ENCODE measurements around the gene AK1. TPM values are rescaled to one million over a fixed set of nuclear protein-coding genes. Genes with fewer than 3 reads are reported as not detected.
A peak's percentile ranks its signal among the peaks of the same experiment; 100 is the strongest.

The AK1 gene
- total RNA-seq, 1 donor from 2014 or later = 58.3 TPM

GRCh38 chr9:127921557-127922120 is 44.2 kb upstream of the AK1 start:
- TF ChIP-seq, protein P1, sequence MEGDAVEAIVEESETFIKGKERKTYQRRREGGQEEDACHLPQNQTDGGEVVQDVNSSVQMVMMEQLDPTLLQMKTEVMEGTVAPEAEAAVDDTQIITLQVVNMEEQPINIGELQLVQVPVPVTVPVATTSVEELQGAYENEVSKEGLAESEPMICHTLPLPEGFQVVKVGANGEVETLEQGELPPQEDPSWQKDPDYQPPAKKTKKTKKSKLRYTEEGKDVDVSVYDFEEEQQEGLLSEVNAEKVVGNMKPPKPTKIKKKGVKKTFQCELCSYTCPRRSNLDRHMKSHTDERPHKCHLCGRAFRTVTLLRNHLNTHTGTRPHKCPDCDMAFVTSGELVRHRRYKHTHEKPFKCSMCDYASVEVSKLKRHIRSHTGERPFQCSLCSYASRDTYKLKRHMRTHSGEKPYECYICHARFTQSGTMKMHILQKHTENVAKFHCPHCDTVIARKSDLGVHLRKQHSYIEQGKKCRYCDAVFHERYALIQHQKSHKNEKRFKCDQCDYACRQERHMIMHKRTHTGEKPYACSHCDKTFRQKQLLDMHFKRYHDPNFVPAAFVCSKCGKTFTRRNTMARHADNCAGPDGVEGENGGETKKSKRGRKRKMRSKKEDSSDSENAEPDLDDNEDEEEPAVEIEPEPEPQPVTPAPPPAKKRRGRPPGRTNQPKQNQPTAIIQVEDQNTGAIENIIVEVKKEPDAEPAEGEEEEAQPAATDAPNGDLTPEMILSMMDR (conservative IDR thresholded peaks at IDR 0.05; ENCODE audit: low read depth, low read length) = peak; percentile 71
- no peak overlapping the region for H3K4me3 ChIP-seq (ENCODE audit: low read depth, low read length)
- DNase-seq (ENCODE audit: low read depth) = no peak

DNA sequence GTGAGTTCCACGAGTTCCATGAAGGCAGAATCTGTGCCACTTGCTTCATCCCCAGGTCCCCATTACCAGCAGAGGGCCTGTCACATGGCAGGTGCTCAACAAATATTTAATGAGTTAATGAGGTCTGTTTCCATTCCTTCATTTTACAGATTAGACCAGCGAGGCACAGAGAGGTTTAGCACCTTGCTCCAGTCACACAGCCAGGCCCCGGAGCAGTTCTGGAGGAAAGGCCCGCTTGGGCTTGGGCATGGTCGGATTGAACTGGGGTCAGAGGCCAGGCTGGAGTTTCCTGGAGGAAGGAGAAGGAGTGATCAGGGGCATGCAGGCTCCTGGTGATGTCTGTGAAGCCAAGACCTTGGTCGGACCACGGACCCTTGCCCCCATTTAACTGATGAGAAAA is 43.3 kb upstream of the AK1 start:
- TF ChIP-seq, protein P1 (conservative IDR thresholded peaks at IDR 0.05; ENCODE audit: low read depth, low read length) = no peak
- no peak overlapping the region for H3K4me3 ChIP-seq (ENCODE audit: low read depth, low read length)
- no peak for DNase-seq (ENCODE audit: low read depth)

DNA sequence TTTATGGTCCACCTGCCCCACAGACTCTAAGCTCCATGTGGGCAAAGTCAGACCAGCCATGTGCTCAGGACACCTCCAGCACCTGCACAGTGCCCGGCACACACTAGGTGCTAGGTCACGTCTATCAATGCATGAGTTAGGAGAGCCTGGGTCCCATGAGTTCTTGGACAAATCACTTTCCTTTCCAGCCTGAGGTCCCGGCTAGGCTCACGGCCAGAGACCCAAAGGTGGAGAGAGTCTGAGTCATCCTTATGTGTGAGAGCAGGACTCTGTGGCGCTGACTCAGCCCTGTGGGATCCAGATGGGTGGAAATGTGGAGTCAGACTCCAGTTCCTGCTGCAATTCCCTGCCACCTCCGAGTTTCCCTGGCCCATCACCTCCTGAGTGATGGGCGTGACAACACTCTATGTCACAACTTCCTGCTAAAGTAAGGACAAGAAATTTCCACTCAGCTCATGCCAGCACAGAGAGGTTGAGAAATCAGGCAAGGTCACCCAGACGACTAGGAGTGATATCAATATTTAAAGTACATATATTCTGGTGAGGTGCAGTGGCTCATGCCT is 41.9 kb upstream of the AK1 start:
- H3K4me3 ChIP-seq (ENCODE audit: low read depth, low read length) = no peak overlapping the region
- TF ChIP-seq, protein P1 (conservative IDR thresholded peaks at IDR 0.05; ENCODE audit: low read depth, low read length) = no peak
- peak; percentile 96 for DNase-seq (ENCODE audit: low read depth)

DNA sequence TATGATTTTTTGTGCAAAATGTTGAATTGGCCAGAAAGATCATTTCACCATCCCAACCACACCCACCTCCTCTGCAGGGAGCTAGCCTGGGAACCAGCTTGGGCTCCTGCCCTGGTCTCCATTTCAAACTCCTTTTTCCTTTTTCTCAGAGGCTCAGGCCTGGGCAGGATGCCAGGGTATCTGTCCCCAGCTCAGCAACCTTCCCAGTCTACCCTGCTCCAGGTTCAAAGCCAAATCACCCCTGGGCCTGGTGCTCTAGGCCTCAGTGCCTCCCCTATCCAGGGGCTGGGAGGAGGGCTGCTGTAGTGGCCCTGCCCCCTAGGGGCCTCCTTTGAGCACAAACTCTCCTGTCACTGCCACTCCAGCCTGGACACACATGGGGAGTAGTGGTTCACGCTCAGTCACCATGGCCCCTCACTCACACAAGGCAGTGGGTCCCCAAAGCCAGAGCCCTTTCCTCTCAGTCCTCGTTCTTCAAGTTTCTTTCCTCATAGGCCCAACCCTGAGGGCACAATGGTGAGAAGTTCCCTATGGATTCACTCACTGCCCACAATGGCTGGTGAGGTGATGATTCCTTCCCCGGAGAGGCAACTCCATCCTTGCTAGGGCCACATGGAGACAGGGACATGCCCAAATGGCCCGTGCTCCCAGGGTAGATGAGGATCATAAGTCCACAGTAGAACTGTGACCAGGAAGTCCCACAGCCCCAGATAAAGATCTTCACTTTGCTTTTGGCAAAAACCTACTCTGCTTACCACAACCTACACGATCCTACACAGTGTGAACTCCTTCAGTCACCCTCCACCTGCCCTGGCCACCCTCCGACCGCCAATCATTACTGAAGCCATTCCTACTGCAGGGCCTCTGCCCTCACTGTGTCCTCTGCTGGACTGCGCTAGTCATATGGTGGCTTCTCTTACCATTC is 41.0 kb upstream of the AK1 start:
- H3K4me3 ChIP-seq (ENCODE audit: low read depth, low read length) = no peak overlapping the region
- TF ChIP-seq, protein P1 (conservative IDR thresholded peaks at IDR 0.05; ENCODE audit: low read depth, low read length) = peak; percentile 25
- DNase-seq (ENCODE audit: low read depth) = no peak

- TF ChIP-seq, protein P1 (conservative IDR thresholded peaks at IDR 0.05; ENCODE audit: low read depth, low read length) = no peak
- no peak overlapping the region for H3K4me3 ChIP-seq (ENCODE audit: low read depth, low read length)
- DNase-seq (ENCODE audit: low read depth) = no peak
These were observed 40.1 kb upstream of the AK1 start for GRCh38 chr9:127917603-127918002.

DNA sequence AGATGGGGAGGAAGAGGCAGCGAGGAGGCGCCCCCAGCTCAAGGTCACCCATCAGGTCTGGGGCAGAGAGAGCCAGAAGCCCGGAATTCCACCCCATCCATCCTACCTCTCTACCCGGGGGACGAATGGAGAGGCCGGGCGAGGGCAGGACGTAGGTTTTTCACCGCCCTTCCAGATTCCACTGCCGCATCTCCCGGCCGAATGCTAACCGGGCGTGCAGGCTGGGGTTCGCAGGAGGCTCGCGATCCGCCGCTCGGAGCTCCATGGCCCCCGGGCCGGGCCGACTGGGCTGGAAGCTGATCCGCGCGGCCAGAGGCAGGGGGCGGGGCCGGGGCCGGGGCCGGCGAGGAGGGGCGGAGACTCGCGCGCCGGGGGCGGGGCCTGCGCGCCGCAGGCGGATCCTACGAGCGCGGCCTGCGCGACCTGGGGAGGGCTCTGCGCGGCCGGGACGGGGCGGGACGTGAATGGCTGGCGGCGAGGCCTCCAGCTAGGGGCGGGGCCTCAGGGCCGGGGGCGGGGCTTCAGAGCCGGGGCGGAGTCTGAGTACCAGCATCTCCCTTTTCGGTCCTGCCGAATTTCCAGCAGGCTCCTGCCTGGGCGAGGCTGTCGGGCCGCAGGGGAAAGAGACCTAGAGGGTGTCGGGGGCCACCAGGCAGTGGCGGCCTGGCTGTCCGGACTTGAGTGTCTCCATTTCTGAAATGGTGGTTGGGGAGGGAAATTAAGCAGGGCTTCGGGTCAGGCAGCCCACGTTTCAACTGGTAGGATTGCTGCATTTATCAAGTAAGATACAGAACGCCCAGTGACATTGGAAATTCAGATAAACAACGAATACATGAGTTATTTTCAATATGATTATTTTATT is 39.5 kb upstream of the AK1 start, which contains the start of gene ST6GALNAC4:
Gene ST6GALNAC4, minus strand, starts transcription at position 322 of the 862 bp plus-strand sequence. CDS start 622 bp downstream, outside the sequence.
- no peak for DNase-seq (ENCODE audit: low read depth)
- H3K4me3 ChIP-seq (ENCODE audit: low read depth, low read length) = peak within 1 kb of the TSS; percentile 76
- TF ChIP-seq, protein P1 (conservative IDR thresholded peaks at IDR 0.05; ENCODE audit: low read depth, low read length) = no peak

Data from epithelial cell of proximal tubule (primary cell).